Neural cell (in vitro differentiated cells): Measurements from ENCODE around the gene TMEM94. TPM values are rescaled to one million over a fixed set of nuclear protein-coding genes. Genes with fewer than 3 reads are reported as not detected.

Experiments
- H2AFZ ChIP-seq: fragments of 200-600, 300-800 bp; sonication (generic), shearing (Covaris generic); 2 replicates; pipeline ENCODE4 v1.6.0; 2014; ENCODE audit warnings: low read depth, mild to moderate bottlenecking, antibody characterized with exemption, low read length, moderate library complexity
- H3F3A ChIP-seq: fragments of 200-600 bp; shearing (Covaris generic); 2 replicates; pipeline ENCODE4 v1.6.1; 2016; ENCODE audit warnings: mild to moderate bottlenecking, moderate library complexity, mixed read lengths, antibody characterized with exemption, low read length; ENCODE audit not compliant: insufficient read depth, poor library complexity, severe bottlenecking
- H3K27ac ChIP-seq: fragments of 200-600, 300-800 bp; sonication (generic), shearing (Covaris generic); 2 replicates; pipeline ENCODE4 v1.5.1; 2014; ENCODE audit warnings: mild to moderate bottlenecking, low read length, moderate library complexity
- H3K27me3 ChIP-seq: fragments of 300-800, 200-600 bp; sonication (generic), shearing (Covaris generic); 2 replicates; pipeline ENCODE4 v1.6.0; 2014; ENCODE audit warnings: mild to moderate bottlenecking, low read depth, low read length, moderate library complexity; ENCODE audit not compliant: insufficient read depth
- H3K36me3 ChIP-seq: fragments of 300-800, 200-600 bp; sonication (generic), shearing (Covaris generic); 2 replicates; pipeline ENCODE4 v1.5.1; 2014; ENCODE audit warnings: mild to moderate bottlenecking, antibody characterized with exemption, low read length, moderate library complexity; ENCODE audit not compliant: insufficient read depth
- H3K4me2 ChIP-seq: fragments of 300-800, 200-600 bp; sonication (generic), shearing (Covaris generic); 2 replicates; pipeline ENCODE4 v1.6.0; 2014; ENCODE audit warnings: mild to moderate bottlenecking, low read length
- H3K4me3 ChIP-seq: fragments of 300-800, 200-600 bp; sonication (generic), shearing (Covaris generic); 2 replicates; pipeline ENCODE4 v1.5.1; 2014; ENCODE audit warnings: mild to moderate bottlenecking, low read length, moderate library complexity
- H3K79me2 ChIP-seq: fragments of 200-600 bp; shearing (Covaris generic); replicated peaks from 2 replicates; pipeline ENCODE4 v1.6.0; 2014; ENCODE audit warnings: mild to moderate bottlenecking, low read length, moderate library complexity; ENCODE audit not compliant: insufficient read depth
- H3K9ac ChIP-seq: fragments of 300-800, 200-600 bp; sonication (generic), shearing (Covaris generic); 2 replicates; pipeline ENCODE4 v1.6.1; 2016; ENCODE audit warnings: mild to moderate bottlenecking, low read length, mixed read lengths
- H3K9me2 ChIP-seq: fragments of 200-600 bp; shearing (Covaris generic); 2 replicates; pipeline ENCODE4 v1.6.1; 2016; ENCODE audit warnings: mild to moderate bottlenecking, low read length, mixed read lengths; ENCODE audit not compliant: insufficient read depth
- H3K9me3 ChIP-seq: fragments of 200-600, 300-800 bp; sonication (generic), shearing (Covaris generic); 2 replicates; pipeline ENCODE4 v1.6.1; 2016; ENCODE audit warnings: mild to moderate bottlenecking, mixed run types, low read length, moderate library complexity, mixed read lengths
- H4K20me1 ChIP-seq: fragments of 200-600 bp; shearing (Covaris generic); 2 replicates; pipeline ENCODE4 v1.6.1; 2016; ENCODE audit warnings: mild to moderate bottlenecking, mixed run types; ENCODE audit not compliant: insufficient read depth
- CTCF ChIP-seq: fragments of 450-650 bp; IDR thresholded peaks from 2 replicates; pipeline ENCODE4 v1.5.1; 2014; ENCODE audit warnings: antibody characterized with exemption, mild to moderate bottlenecking, moderate library complexity; ENCODE audit not compliant: poor library complexity, severe bottlenecking
- EP300 ChIP-seq: fragments of 450-650 bp; conservative IDR thresholded peaks from 2 replicates; pipeline ENCODE4 v1.6.1; 2014; ENCODE audit warnings: antibody characterized with exemption, mild to moderate bottlenecking, moderate library complexity; ENCODE audit not compliant: poor library complexity, severe bottlenecking
- EZH2 ChIP-seq: fragments of 200-600, 300-800 bp; shearing (Covaris generic), sonication (generic); IDR thresholded peaks from 2 replicates; pipeline ENCODE4 v1.6.1; 2014; ENCODE audit warnings: antibody characterized with exemption, low read length, borderline replicate concordance, mild to moderate bottlenecking; ENCODE audit not compliant: insufficient read depth, poor library complexity, severe bottlenecking
- MXI1 ChIP-seq: fragments of 450-650 bp; conservative IDR thresholded peaks from 2 replicates; pipeline ENCODE4 v1.6.1; 2014; ENCODE audit warnings: antibody characterized with exemption, mild to moderate bottlenecking; ENCODE audit not compliant: poor library complexity, severe bottlenecking
- POLR2AphosphoS5 ChIP-seq: IDR thresholded peaks from 2 replicates; pipeline ENCODE4 v1.6.1; 2012
- RAD21 ChIP-seq: fragments of 450-650 bp; conservative IDR thresholded peaks from 2 replicates; pipeline ENCODE4 v1.6.1; 2014; ENCODE audit warnings: antibody characterized with exemption, mild to moderate bottlenecking, moderate library complexity
- REST ChIP-seq: IDR thresholded peaks from 2 replicates; pipeline ENCODE4 v1.6.1; 2012; ENCODE audit warnings: borderline replicate concordance
- SMC3 ChIP-seq: fragments of 450-650 bp; conservative IDR thresholded peaks from 2 replicates; pipeline ENCODE4 v1.6.1; 2014; ENCODE audit warnings: antibody characterized with exemption, mild to moderate bottlenecking, moderate library complexity; ENCODE audit not compliant: poor library complexity
- TAF1 ChIP-seq: IDR thresholded peaks from 2 replicates; pipeline ENCODE4 v1.6.1; 2012; ENCODE audit warnings: low read depth
- polyA plus RNA-seq: library from polyadenylated mRNA; depleted of rRNA; stranded (reverse); fragments of >200 nt; gene quantifications from 2 replicates; pipeline ENCODE4 v1.2.3, GENCODE V29; 2014

TMEM94 gene
- polyA plus RNA-seq, 1 donor from 2014 or later = 37.0 TPM

- Histone ChIP-seq H3F3A (peaks cover 3% of the 10 kb centered on the region), H3K27ac (no peak overlapping the region), H2AFZ (no peak overlapping the region), H3K27me3 (no peaks in the 10 kb centered on the region), H3K36me3 (no peaks in the 10 kb centered on the region), H4K20me1 (no peaks in the 10 kb centered on the region), H3K4me2 (no peak overlapping the region), H3K9ac (no peak overlapping the region), H3K4me3 (no peak overlapping the region), H3K9me2 (no peaks in the 10 kb centered on the region), H3K9me3 (no peaks in the 10 kb centered on the region), H3K79me2 (peaks cover 22% of the 10 kb centered on the region)
- TF ChIP-seq TAF1 = no peak
- no peak for TF ChIP-seq SMC3
These were observed 3.3 kb downstream of the TMEM94 start for GRCh38 chr17:75459590-75460267.

- H2AFZ ChIP-seq = no peak overlapping the region
- peaks cover 22% of the 10 kb centered on the region for H3K79me2 ChIP-seq
- H3K4me3 ChIP-seq = no peak overlapping the region
- no peak overlapping the region for H3K4me2 ChIP-seq
- H3K9me2 ChIP-seq = no peaks in the 10 kb centered on the region
- TF ChIP-seq EZH2 = no peak
- no peak for TF ChIP-seq TAF1
- TF ChIP-seq REST = no peak
- TF ChIP-seq CTCF = no peak
- TF ChIP-seq RAD21 = no peak
- TF ChIP-seq EP300 = no peak
- TF ChIP-seq SMC3 = no peak
- no peak for TF ChIP-seq POLR2AphosphoS5
- no peak for TF ChIP-seq MXI1
- H3K27me3 ChIP-seq = no peaks in the 10 kb centered on the region
- no peaks in the 10 kb centered on the region for H4K20me1 ChIP-seq
- no peak overlapping the region for H3K27ac ChIP-seq
- no peak overlapping the region for H3K9ac ChIP-seq
- H3K36me3 ChIP-seq = no peaks in the 10 kb centered on the region
- H3K9me3 ChIP-seq = no peaks in the 10 kb centered on the region
- peaks cover 3% of the 10 kb centered on the region for H3F3A ChIP-seq
These were observed 3.9 kb downstream of the TMEM94 start for GRCh38 chr17:75460295-75460694.

GRCh38 chr17:75463603-75464002, 7.2 kb downstream of the TMEM94 start:
- no peak overlapping the region for H3K4me2 ChIP-seq
- no peaks in the 10 kb centered on the region for H4K20me1 ChIP-seq
- TF ChIP-seq POLR2AphosphoS5 (no peak), MXI1 (no peak), EZH2 (no peak), TAF1 (no peak), EP300 (no peak), CTCF (no peak), RAD21 (no peak), SMC3 (no peak), REST (no peak)
- H3K9ac ChIP-seq = no peak overlapping the region
- H3K9me3 ChIP-seq = no peaks in the 10 kb centered on the region
- no peaks in the 10 kb centered on the region for H3K36me3 ChIP-seq
- no peaks in the 10 kb centered on the region for H3K9me2 ChIP-seq
- H3K79me2 ChIP-seq = peaks cover 10% of the 10 kb centered on the region
- no peak overlapping the region for H3K4me3 ChIP-seq
- H2AFZ ChIP-seq = no peak overlapping the region
- H3K27me3 ChIP-seq = no peaks in the 10 kb centered on the region
- no peak overlapping the region for H3K27ac ChIP-seq
- no peaks in the 10 kb centered on the region for H3F3A ChIP-seq
